ENCODE data around the gene NDUFA13.

Gene NDUFA13

DNA sequence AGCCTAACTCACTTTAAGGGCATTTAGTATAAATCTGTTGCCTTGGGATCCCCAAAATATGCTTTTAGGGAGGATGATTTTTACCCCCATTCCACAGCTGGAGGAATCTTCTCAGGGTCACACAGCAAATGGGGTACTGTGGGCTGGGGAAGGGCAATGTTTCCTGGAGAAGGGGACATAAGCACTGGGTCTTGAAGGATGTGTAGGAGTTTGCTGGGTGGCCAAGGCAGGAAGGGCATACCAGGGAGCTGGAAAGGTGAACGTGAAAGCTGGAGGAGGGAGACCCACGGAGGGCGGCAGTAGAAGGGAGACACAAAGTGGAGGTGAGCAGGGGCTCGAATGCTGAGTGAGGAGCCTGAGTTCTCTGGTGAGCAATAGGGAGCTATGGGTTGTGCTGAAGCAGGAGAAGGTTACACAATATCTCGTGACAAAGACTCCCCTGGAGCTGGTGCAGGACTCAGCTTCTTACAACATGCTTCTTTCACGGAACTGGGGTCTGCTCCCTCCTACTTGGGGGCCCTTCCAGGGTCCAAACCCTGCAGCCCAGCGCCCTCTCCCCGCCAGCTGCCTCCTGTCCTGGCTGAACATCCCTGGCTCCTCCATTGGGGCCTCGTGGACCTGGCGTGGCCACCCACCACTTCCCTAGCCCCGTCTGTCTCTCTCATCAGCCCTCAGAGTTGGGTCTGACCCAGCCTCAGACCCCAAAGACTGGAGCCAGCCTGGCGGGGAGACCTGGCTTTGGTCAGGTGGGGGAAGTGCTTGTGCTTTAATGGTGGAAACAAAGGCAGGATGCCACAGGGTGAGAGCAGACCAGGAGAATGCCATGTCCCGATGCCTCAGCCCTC is 33.1 kb downstream of the NDUFA13 start:
- DNase-seq (ENCODE audit: low read depth): no peak

DNA sequence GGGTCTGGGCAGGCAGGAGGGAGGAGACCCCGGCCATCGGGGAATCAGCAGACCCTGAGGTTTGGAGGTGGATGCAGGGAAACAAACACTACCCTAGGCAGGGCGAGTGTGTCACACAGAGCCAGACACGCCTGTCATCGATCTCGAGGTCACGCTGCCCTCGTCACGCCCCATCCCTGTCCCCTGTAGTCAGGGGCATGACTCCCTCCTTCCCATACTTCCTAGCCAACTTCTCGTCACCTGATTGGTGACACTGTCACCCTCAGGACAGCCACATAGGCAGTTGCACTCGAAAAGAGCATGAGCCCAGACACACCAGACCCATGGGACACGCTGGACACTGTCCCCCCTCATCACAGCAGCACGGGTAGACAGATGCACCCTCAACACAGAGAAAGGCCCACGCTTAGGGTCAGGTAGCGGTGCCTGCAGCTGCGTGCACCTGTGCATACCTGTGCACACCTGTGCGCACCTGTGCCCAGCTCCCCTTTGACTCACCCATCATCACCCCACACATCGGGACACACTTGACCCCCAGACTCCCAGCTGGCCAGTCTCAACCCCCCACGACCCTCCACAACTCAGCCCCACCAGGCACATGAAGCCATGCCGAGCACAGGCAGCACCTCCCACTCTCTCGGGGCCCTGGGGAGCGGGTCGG is 33.9 kb downstream of the NDUFA13 start:
- no peak for DNase-seq (ENCODE audit: low read depth)

DNA sequence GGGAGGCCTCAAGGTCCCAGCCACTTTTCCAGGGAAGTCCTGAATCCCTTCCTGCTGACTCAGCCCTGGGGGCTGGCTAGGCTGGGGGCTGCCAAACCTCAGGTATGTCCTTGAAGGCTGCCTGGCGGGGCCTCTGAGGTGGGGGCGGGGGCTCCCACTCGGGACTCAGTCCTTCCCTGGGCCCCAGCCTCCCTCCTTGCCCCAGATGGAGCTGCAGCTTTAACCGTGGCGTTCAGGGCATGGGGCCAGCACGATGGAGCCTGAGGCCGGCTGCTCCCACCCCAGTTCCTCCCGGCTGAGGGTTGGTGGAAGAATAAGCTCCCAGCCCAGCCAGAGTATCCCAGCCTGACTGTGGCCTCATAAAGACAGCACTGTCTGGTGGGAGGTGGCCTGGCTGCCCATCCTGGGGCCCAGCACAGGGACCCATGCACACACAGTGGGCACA is 34.5 kb downstream of the NDUFA13 start:
- DNase-seq (ENCODE audit: low read depth): no peak

DNA sequence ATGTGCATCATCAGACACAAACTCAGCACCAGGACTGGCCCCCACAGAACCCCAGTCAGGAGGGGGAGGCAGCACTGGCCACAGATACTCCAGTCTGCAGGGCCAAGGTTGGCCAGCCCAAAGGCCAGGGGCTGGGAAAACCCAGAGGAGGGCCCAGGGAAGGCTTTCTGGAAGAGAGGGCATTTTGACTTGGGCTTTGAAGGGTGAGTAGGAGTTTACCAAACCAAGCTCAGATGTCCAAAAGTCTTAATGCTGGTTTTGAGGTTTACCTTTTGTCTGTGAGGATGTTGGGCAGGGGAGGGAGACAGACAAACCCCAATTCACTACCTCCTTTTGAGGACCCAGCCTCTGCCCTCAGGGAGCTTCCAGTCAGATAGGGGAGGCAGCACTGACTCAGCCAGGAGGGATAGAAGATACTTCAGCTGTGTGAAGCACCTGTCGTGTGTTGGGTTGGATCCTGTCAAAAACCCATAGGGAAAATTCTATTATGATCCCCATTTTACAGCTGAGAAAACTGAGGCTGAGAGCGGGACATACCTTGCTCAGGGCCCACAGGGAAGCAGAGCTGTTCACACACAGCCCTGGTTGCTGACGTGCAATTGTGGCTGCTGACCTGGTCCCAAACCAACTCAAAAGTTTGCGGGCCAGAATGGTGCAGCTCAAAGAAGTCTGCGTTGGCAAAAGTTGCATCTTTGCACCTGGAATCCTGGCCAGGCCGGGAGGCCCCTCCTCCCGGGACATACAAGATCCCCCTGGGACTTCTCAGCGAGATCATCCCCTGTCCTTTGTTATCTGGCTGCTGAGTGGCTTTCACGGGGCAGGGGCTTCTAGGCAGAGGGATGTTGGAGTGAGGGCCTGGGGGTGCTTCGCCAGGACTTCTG is 35.2 kb downstream of the NDUFA13 start:
- no peak for DNase-seq (ENCODE audit: low read depth)

DNA sequence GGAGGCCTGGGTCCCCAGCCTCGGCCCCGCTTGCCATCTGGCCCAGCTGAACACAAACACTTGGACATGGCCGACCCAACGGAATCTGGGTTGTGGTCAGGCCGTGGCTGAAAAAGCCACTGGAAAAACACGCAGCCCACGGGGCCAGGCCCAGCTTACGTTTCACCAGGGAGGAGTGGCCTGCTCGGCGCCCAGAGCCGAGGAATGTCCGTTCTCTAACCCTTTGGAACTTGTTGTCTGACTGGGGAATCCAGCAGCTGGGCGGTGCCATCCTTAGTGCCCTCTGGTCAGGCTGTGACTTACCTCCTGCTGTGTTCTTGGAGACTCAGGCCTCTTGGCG is 35.8 kb downstream of the NDUFA13 start:
- DNase-seq (ENCODE audit: low read depth): no peak

DNA sequence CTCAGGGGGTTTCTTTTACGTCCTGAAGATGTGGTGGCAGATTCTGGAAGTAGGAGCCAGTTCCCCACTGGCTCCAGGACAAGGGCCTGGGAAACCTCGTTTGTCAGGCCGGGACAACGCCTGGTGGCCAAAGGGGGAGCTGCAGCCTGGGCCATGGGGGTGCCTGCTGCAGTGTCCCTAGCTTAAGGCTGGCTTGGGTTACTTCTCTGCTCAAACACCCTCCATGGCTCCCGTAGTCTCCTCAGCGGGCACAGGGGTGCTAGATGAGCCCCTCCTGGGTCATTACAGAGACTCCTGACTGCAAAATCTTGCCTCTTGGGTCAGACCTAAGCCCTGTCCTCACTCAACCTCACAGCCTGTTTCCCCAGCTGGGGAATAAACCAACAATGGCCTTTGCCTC is 36.8 kb downstream of the NDUFA13 start:
- DNase-seq (ENCODE audit: low read depth): no peak

DNA sequence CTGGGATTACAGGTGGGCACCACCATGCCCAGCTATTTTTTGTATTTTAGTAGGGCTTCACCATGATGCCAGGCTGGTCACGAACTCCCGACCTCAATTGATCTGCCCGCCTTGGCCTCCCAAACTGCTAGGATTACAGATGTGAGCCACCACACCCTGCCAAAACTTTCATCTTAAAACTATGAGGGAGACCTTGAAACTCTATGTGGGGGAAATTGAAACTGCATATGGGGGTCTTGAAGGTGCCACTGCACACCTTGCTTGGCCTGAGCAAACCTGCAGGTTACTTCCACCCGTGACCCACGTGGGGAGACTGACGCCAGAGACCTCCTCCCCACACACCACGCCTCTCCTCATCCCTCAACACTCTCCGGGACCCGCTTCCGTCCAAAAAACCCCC is 37.6 kb downstream of the NDUFA13 start:
- DNase-seq (ENCODE audit: low read depth): no peak

DNA sequence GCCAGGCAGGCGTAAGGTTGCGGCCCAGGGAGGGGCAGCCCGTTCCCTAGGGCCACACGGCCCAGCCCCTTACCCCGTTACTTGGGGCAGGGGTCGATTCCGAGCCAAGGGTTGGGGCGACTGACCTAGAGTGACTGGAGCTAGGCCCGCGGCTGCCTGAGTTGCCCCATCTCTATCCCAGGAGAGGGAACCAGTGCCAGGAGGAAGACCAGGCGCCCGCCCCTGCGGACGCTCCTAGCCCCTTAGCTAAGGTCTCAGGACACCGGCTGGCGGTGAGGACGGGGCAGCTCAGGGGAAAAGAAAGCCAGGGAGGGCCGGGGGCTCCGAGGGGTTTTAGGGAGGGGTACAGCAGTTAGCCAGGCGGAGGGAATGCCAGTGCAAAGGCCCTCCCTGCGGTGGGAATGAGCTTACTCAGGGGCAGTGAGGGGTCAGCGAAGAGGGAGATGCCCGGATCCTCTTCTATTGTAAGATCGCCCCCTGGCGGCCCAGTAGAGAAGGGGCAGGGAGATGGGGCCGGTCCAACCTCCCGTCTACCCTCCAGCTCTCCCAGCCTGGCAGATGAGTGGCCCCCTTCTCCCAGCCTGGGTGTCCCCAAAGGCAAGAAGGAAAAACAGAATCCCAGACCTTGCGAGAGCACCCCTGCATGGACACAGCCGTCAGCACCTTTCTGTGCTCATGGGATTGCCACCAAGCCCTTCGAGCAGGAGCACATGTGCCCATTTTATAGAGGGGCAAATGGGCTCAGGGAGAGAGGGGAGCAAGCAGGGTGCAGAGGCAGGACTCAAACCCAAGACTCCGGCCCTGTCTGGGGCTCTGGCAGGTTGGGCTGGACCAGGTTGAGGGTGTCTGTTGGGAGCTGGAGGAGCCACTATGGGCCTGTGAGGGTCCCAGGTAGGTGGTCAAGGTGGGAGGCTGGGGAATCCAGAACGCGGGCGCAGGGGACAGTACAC is 38.3 kb downstream of the NDUFA13 start:
- no peak for DNase-seq (ENCODE audit: low read depth)

DNA sequence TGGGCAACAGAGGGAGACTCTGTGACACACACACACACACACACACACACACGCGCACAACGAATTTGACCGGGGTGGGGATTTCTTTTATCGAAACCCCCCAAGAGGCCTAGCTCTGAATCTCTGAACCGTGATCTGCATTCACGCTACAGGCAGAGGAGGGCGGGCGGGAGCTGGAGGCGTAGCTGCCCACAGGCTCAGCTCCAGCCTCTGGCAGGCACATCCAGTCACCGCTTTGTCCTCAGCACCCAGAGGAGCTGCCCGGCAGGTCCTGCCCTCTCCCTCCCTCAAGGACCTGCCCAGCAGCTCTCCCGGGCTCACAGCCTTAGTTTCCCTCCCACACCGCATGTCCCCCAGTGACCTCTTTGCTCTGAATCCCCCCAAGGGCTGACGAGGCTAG is 42.0 kb downstream of the NDUFA13 start:
- DNase-seq (ENCODE audit: low read depth): no peak

DNA sequence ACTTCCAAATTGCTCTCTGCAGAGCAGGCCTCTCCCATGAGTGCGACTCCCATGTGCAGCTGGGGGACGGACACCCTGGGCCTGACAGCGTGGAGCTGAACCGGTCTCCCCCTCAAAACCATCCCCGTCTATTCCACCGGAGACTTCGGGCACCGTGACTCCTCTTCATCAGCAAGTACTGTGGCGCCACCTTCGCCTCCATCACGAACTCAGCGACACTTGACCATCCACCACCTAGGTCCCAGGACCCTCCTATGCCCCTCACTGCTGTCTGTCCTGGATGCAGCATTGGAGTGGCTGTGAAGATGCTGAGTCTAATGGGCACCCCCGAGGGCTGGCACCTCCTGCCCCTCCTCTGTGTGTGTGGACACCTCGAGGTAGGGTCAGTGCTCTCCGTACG is 42.6 kb downstream of the NDUFA13 start:
- no peak for DNase-seq (ENCODE audit: low read depth)

DNA sequence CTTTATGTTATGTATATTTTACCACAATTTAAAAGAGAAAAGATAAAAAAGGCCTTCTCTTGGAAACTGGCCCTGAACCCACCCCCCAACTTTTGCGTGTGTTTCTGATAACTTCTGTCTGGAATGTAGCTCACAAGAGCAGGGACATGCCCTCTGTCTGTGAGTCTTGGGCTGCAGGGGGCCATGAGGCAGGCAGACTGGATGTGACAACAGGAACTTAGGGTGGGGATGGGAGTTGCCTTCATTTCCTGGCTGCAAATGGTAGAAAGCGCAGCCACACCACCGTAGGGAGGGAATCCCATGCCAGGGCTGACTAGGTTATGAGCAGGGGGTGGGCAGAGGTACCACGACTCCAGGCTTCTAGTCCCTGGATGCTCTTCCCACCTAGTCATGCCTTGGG is 43.9 kb downstream of the NDUFA13 start:
- DNase-seq (ENCODE audit: low read depth): no peak

DNA sequence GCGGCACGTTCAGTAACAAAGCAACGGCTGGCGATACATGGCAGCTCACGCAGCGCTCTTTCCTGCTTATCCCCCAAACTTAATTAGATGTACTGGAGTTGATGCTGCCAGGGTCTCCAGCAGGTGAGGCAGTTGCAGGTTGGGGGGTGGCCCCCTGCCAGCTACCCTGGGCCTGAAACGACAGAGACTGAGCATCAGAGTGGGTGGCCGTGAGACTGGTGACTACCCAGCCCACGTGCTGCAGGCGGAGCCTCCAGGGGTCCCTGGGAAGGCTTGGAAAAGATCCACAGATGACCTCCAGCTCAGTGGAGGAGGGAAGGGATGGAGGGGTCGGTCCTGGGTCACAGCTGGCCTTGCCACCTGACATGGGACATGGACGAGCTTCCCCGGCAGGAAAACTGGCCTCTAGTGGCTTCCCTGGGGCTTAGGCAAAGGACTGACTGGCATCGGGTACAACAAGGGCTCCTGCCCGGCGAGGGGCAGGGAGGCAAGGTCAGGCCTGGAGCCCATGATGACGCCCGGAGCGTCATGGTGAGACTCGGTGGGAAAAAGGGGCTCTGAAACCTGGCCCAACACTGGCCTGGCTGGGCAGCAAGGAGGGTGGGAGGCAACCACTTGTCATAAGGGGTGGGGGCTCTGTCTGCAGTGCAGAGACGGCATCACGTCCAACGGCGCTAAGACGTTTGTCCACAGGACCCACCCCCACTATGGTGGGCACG is 46.1 kb downstream of the NDUFA13 start:
- DNase-seq (ENCODE audit: low read depth): no peak

DNA sequence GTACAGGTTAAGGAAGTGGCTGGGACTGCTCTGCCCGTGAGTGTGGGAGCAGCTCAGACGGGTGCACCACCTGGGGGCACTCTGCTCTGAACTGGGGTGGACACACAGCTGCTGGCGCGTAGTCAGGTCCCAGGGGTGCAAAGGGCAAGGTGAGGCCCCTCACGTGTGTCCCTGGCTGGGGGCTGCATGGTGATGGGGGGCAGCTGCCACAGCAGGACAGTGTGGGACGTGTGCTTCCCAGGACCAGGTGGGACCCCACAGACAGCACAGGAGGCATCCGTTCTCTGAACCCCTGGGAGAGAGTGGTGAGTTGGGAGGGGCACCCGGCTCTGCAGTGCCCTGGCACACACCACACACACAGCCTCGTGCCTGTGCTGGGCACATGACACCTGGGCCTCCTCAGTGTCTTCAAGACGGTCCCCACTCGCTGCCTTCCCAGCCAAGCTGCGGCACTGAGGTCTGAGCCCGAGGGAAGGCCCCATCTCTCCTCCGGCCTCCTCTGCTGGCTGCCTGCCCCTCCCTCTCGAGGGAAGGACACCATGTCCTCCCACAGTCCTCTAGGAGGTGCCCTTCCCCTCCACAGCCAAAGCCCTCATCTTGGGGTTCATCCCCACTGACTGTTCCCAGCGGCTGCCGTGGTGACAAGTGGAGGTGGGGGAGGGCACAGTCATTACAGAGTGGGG is 46.8 kb downstream of the NDUFA13 start:
- no peak for DNase-seq (ENCODE audit: low read depth)

DNA sequence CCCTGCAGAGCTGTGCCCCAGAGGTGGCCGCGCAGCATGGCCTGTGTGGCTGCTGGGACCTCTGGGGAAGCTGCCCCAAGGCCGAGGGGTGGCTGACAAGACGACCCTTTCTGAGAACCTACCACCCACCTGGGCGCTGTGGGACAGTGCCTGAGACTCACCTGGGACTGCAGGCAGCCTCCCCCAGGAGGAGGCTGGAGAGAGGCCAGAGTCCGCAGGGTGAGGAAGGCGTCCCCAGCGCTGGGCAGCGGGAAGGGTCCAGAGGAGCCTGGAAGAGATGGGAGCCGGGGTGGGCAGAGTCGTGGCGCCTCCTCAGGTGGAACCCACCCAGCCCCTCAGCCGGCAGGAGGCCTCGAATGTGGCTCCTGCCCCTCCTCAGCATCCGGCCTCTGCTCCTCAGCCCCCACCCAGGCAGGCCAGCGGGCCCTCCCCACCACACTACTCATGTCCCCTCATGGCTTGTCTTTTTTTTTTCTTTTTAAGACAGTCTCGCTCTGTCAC is 47.4 kb downstream of the NDUFA13 start:
- no peak for DNase-seq (ENCODE audit: low read depth)

DNA sequence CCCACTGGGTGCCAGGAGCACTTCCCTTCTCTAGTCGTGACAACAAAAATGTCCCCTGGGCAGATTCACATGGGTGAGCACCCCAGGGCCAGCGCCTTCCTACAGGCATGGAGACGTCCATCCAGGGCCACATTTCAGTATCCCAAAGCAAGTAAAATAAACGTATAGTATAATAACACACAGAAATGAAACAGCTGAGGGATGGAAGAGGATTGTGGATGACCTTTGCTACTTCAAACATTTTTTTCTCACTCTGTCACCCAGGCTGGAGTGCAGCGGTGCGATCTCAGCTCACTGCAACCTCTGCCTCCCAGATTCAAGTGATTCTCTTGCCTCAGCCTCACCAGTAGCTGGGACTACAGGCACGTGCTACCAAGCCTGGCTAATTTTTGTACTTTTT is 50.3 kb downstream of the NDUFA13 start:
- no peak for DNase-seq (ENCODE audit: low read depth)

DNA sequence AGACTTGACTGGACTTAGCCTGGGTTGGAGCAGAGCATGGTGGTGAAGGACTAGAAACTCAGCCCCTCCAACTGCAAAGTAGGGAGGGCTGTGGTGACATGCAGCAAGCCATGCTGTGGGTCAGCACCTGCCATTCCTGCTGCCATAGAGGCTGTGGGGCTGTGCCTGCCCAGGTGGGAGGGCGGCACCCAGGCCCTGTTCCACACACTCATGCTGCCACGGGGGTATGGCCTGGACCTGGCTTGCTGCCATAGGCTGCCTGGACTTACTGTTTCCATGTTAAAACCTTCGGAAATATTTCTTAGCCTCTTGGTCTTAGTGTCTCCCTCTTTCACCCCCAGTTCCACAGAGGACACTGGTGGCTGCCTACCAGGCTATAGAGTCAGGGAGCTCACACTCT is 51.4 kb downstream of the NDUFA13 start:
- DNase-seq (ENCODE audit: low read depth): no peak

DNA sequence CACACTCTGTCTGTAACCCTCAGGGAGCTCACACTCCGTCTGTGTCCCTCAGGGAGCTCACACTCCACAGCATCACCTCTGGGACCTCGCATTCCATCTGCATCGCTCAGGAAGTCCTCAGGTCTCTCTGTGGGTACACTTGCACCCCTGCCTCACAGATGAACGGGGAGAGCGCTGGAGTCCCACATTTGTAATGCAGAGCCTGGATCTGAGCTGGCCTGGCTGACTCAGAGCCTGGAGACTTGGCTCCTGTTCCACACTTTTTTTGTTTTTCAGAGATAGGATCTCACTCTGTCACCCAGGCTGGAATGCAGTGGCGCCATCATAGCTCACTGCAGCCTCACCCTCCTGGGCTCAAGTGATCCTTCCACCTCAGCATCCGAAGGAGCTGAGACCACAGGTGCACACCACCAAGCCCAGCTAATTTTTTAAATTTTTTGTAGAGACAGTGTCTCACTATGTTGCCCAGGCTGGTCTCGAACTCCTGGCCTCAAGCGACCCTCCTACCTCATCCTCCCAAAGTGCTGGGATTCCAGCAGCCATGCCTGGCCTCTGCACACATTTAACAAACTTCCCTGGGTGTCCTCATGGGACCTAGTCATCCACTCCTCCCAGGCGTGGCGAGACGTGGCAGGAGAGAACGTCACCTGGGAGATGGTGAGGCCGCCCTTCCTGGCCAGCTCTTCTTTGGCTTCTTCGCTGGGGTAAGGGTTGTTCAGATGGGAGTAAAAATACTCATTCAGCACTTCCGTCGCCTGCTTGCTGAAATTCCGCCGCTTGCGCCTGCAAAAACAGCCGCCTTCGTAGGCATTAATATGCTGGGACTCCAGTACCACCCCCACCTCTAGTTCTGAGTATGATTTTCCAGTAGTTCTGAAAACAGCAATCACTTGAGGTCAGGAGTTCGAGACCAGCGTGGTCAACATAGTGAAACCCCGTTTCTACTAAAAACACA is 53.1 kb downstream of the NDUFA13 start:
- DNase-seq (ENCODE audit: low read depth): no peak

DNA sequence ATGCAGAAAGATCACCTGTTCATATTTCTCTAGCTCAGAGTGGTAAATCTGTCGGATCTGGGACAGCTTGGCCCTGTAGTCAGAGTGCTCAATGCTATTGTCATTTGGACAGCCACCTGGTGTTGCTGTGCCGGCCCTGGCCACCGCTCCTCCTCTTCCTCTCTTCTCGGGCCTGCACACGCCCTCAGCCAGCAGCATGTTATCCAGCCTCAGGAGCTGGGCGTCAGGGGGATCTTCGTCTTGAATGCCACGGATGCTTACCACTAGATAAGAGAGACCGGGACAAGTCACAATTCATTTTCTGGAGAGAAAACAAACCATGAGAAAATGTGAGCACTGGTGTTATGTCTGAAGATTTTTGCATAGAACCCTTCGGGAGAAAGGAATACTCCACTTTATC is 54.5 kb downstream of the NDUFA13 start:
- no peak for DNase-seq (ENCODE audit: low read depth)

All from fibroblast of the conjunctiva (primary cell).